Vagina (tissue), 2 donors: Measurements from ENCODE around the gene CDC42. TPM values are rescaled to one million over a fixed set of nuclear protein-coding genes. Genes with fewer than 3 reads are reported as not detected.

Experiments used
- DNase-seq, 2 donors: peaks; one replicate each; pipeline ENCODE4 v3.0.0-alpha.2; 2017; ENCODE audit errors: extremely low spot score in 2 of 2
- H3K27ac ChIP-seq: fragments of 200-600 bp; sonication (generic); one replicate; pipeline ENCODE4 v1.5.1; 2019
- H3K27me3 ChIP-seq: fragments of 200-600 bp; sonication (generic); one replicate; pipeline ENCODE4 v1.5.1; 2019
- H3K36me3 ChIP-seq, 2 donors: fragments of 200-600 bp; sonication (generic); one replicate each; pipeline ENCODE4 v1.5.1; 2017 to 2019
- H3K4me1 ChIP-seq: fragments of 200-600 bp; sonication (generic); one replicate; pipeline ENCODE4 v1.5.1; 2019
- H3K4me3 ChIP-seq, 2 donors: fragments of 200-600 bp; sonication (generic); 1 replicate in 1 of 2; 2 replicates in 1 of 2; pipeline ENCODE4 v1.5.1; 2016 to 2019
- H3K9me3 ChIP-seq: fragments of 200-600 bp; sonication (generic); one replicate; pipeline ENCODE4 v1.5.1; 2019
- CTCF ChIP-seq, 3 experiments: fragments of 450-650 bp in 2 of 3; fragments of 200-600 bp in 1 of 3; sonication (generic) in 1 of 3; IDR thresholded peaks; one replicate each; pipeline ENCODE4 v1.5.1; 2017 to 2019; ENCODE audit warnings: antibody characterized with exemption in 3 of 3, mild to moderate bottlenecking in 2 of 3, moderate library complexity in 2 of 3
- POLR2A ChIP-seq, 2 donors: fragments of 450-650 bp; IDR thresholded peaks; one replicate each; pipeline ENCODE4 v1.6.1; 2017; ENCODE audit warnings: antibody characterized with exemption in 2 of 2, mild to moderate bottlenecking in 2 of 2, moderate library complexity in 2 of 2
- POLR2AphosphoS5 ChIP-seq, 2 donors: sonication (generic); formaldehyde crosslinking; IDR thresholded peaks; one replicate each; pipeline ENCODE4 v1.9.0; 2017; ENCODE audit warnings: antibody characterized with exemption in 2 of 2, mild to moderate bottlenecking in 2 of 2, low read depth in 1 of 2; ENCODE audit not compliant: insufficient read depth in 1 of 2
- intact Hi-C: fragments of 100-400 bp; cut with DNase I; formaldehyde crosslinking; loops from one replicate; pipeline ENCODE4 v1.15.1; 2023
- total RNA-seq: library from RNA; depleted of rRNA; stranded (reverse); fragments of >200 nt; gene quantifications from one replicate; pipeline ENCODE4 v1.2.3, GENCODE V29; 2016

CDC42 gene
- total RNA-seq, 1 donor from 2014 or later: 141 TPM

GRCh38 chr1:22111620-22112019 is 59.1 kb downstream of the CDC42 start:
- H3K4me3 ChIP-seq: no peak overlapping the region
- intact Hi-C loops: no loop called here
- DNase-seq: no peak
- H3K4me1 ChIP-seq: peaks cover 58% of the 10 kb centered on the region
- TF ChIP-seq POLR2AphosphoS5 (IDR thresholded peaks at IDR 0.05; ENCODE audit: insufficient read depth in 1 of 2, low read depth in 1 of 2) (no peak), POLR2A (IDR thresholded peaks at IDR 0.05) (no peak), CTCF (IDR thresholded peaks at IDR 0.05) (no peak)
- H3K27ac ChIP-seq: no peak overlapping the region
- H3K27me3 ChIP-seq: no peaks in the 10 kb centered on the region
- H3K36me3 ChIP-seq: peaks cover 0 to 13% of the 10 kb centered on the region in 2 donors
- no peaks in the 10 kb centered on the region for H3K9me3 ChIP-seq

- no peaks in the 10 kb centered on the region for H3K27me3 ChIP-seq
- intact Hi-C loops: no loop called here
- H3K27ac ChIP-seq: no peak overlapping the region
- H3K4me3 ChIP-seq: no peak overlapping the region
- no peak for DNase-seq
- H3K36me3 ChIP-seq: peaks cover 0 to 13% of the 10 kb centered on the region in 2 donors
- no peaks in the 10 kb centered on the region for H3K9me3 ChIP-seq
- H3K4me1 ChIP-seq: peaks cover 66% of the 10 kb centered on the region
- no peak for TF ChIP-seq POLR2AphosphoS5 (IDR thresholded peaks at IDR 0.05; ENCODE audit: insufficient read depth in 1 of 2, low read depth in 1 of 2)
- no peak for TF ChIP-seq POLR2A (IDR thresholded peaks at IDR 0.05)
- TF ChIP-seq CTCF (IDR thresholded peaks at IDR 0.05): no peak
These were observed 60.0 kb downstream of the CDC42 start for GRCh38 chr1:22112554-22112953.

- peak in 1 of 2 donors; percentile 83 for DNase-seq
- Histone ChIP-seq H3K27ac (no peak overlapping the region), H3K36me3 (peaks cover 0 to 14% of the 10 kb centered on the region in 2 donors), H3K4me1 (peaks cover 68% of the 10 kb centered on the region), H3K27me3 (no peaks in the 10 kb centered on the region), H3K4me3 (no peak overlapping the region), H3K9me3 (no peaks in the 10 kb centered on the region)
- TF ChIP-seq POLR2AphosphoS5 (IDR thresholded peaks at IDR 0.05; ENCODE audit: insufficient read depth in 1 of 2, low read depth in 1 of 2) (no peak), CTCF (IDR thresholded peaks at IDR 0.05) (no peak), POLR2A (IDR thresholded peaks at IDR 0.05) (no peak)
- intact Hi-C loops: no loop called here
These were observed 61.8 kb downstream of the CDC42 start for GRCh38 chr1:22114083-22115012.

- peaks cover 0 to 22% of the 10 kb centered on the region in 2 donors for H3K36me3 ChIP-seq
These were observed 62.8 kb downstream of the CDC42 start for GRCh38 chr1:22115286-22115685.

More at GRCh38 chr1:22115286-22115685, 62.8 kb downstream of the CDC42 start:
- TF ChIP-seq CTCF (IDR thresholded peaks at IDR 0.05) (no peak), POLR2A (IDR thresholded peaks at IDR 0.05) (no peak), POLR2AphosphoS5 (IDR thresholded peaks at IDR 0.05; ENCODE audit: insufficient read depth in 1 of 2, low read depth in 1 of 2) (no peak)
- intact Hi-C loops: no loop called here
- H3K9me3 ChIP-seq: no peaks in the 10 kb centered on the region
- no peak overlapping the region for H3K4me3 ChIP-seq
- H3K4me1 ChIP-seq: peaks cover 63% of the 10 kb centered on the region
- no peak for DNase-seq
- no peaks in the 10 kb centered on the region for H3K27me3 ChIP-seq
- H3K27ac ChIP-seq: no peak overlapping the region
